ENCODE results near the gene KCNH4. TPM values are rescaled to one million over a fixed set of nuclear protein-coding genes. Genes with fewer than 3 reads are reported as not detected.

Gene KCNH4
- total RNA-seq, 1 experiment from 2014 or later: 0.24 TPM

- TF ChIP-seq ZNF512 (CRISPR knock-in tag; IDR thresholded peaks at IDR 0.05; ENCODE audit: borderline replicate concordance) (no peak), ZNF138 (CRISPR knock-in tag; conservative IDR thresholded peaks at IDR 0.05) (no peak), NFE2L1 (CRISPR knock-in tag; IDR thresholded peaks at IDR 0.05) (no peak), SMAD4 (CRISPR knock-in tag; IDR thresholded peaks at IDR 0.05) (no peak), ELF4 (CRISPR knock-in tag; IDR thresholded peaks at IDR 0.05; ENCODE audit: low read depth) (no peak), ZBTB21 (CRISPR knock-in tag; IDR thresholded peaks at IDR 0.05; ENCODE audit: borderline replicate concordance) (no peak), OVOL2 (CRISPR knock-in tag; IDR thresholded peaks at IDR 0.05; ENCODE audit: borderline replicate concordance) (no peak), CBFB (CRISPR knock-in tag; IDR thresholded peaks at IDR 0.05; ENCODE audit: low read depth) (no peak), NFYB (CRISPR knock-in tag; conservative IDR thresholded peaks at IDR 0.05; ENCODE audit: low read depth) (no peak), PREB (CRISPR knock-in tag; IDR thresholded peaks at IDR 0.05; ENCODE audit: borderline replicate concordance) (no peak), JUN (CRISPR knock-in tag; IDR thresholded peaks at IDR 0.05) (no peak), GABPB1 (CRISPR knock-in tag; IDR thresholded peaks at IDR 0.05) (no peak), ZSCAN18 (CRISPR knock-in tag; IDR thresholded peaks at IDR 0.05) (no peak)
Observed at GRCh38 chr17:42131232-42131631, 49.7 kb downstream of the KCNH4 start (continued).

DNA sequence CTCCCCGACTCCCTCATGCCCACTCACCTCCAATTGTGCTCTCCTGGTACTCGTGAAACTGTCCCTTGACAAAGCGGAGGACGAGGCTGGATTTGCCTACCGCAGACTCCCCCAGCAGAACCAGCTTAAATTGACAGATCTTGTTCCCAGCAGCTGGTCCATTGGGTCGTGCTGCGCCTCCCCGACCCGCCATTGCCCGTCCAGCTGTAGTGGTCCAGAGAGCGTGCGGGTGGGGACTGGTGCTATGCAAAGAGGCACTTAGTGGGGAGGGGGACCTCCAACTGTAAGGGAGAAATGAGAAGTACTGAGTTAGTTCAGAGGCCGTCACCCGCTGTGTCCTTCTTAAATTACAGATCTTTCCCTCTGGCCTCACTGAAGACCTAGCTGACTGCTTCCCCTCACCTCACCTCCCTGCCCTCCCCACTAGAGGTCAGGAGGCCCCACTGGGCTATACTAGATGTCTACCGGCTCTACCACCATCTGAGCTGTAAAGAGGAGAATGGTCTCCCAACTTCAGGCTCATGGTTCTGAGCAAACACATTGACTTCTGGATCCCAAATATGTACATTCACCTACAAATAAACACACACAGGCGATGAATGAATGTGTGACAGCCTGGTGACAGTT is 50.5 kb downstream of the KCNH4 start:
- peaks cover 38% of the 10 kb centered on the region for H3K36me3 Mint-ChIP-seq

More for the DNA sequence above, 50.5 kb downstream of the KCNH4 start:
- ChIA-PET POLR2A (no interaction called here), CTCF (interaction anchor here (0.5 to 2.6 kb wide), 17 partner anchors 8 to 397 kb away, joined by 3 to 16 read pairs (median 4); partner anchors contain the start of genes DHX58, GHDC, HSPB9 and KAT2A)
- H3K27ac Mint-ChIP-seq: peak overlapping the region; percentile 71
- no peak for TF ChIP-seq MLX (CRISPR knock-in tag; IDR thresholded peaks at IDR 0.05)
- TF ChIP-seq NFATC4 (CRISPR knock-in tag; IDR thresholded peaks at IDR 0.05): no peak
- no peak for TF ChIP-seq RORB (CRISPR knock-in tag; IDR thresholded peaks at IDR 0.05)
- TF ChIP-seq HMGA2 (CRISPR knock-in tag; IDR thresholded peaks at IDR 0.05): no peak
- no peak for TF ChIP-seq ZMAT4 (CRISPR knock-in tag; IDR thresholded peaks at IDR 0.05)
- no peak for TF ChIP-seq E2F5 (CRISPR knock-in tag; IDR thresholded peaks at IDR 0.05)
- no peak for DNase-seq (ENCODE audit: low spot score)
- no peaks in the 10 kb centered on the region for H3K9me3 Mint-ChIP-seq
- peak; percentile 70 for ATAC-seq
- H3K4me3 Mint-ChIP-seq: no peak overlapping the region
- no peaks in the 10 kb centered on the region for H3K27me3 Mint-ChIP-seq (ENCODE audit: low read depth)
- H3K4me1 Mint-ChIP-seq: peaks cover 23% of the 10 kb centered on the region

Measured in WTC11 (cell line).